KOPT-K1 (cell line): ENCODE measurements around the gene LGALS14.

Experiments
- H3K27ac ChIP-seq: fragments of 200-600 bp; sonication (generic); 2 replicates; pipeline ENCODE4 v1.5.1; 2016; ENCODE audit warnings: antibody characterized with exemption, mild to moderate bottlenecking, low read depth, low read length; ENCODE audit not compliant: poor library complexity, severe bottlenecking
- H3K36me3 ChIP-seq: fragments of 200-600 bp; sonication (generic); 2 replicates; pipeline ENCODE4 v1.5.1; 2017; ENCODE audit warnings: antibody characterized with exemption, mild to moderate bottlenecking, low read length, moderate library complexity; ENCODE audit not compliant: insufficient read depth
- H3K9me3 ChIP-seq: fragments of 200-600 bp; sonication (generic); 2 replicates; pipeline ENCODE4 v1.5.1; 2017; ENCODE audit warnings: antibody characterized with exemption, low read length, mild to moderate bottlenecking; ENCODE audit not compliant: insufficient read depth, poor library complexity, severe bottlenecking

Gene LGALS14

DNA sequence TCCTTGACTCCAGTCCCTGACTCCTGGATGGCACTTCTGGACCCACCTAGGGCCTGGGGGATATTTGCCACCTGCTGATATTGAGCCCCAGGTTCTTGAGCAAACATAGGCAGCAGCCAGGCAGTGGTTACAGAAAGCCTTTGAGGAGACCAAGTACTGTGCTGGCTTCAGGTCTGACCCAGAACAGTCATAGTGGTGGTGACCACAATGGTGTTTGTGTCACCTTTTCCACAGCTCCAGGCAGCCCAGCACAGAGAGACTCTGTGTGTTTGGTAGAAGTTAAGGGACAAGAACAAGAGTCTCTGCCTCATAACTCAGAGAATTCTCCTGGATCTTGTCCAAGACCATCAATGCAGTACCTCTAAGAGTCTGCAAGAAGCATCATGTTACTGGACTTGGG, 48.1 kb downstream of the LGALS14 start:
- Histone ChIP-seq H3K36me3 (no peaks in the 10 kb centered on the region), H3K9me3 (no peaks in the 10 kb centered on the region), H3K27ac (no peak overlapping the region)

DNA sequence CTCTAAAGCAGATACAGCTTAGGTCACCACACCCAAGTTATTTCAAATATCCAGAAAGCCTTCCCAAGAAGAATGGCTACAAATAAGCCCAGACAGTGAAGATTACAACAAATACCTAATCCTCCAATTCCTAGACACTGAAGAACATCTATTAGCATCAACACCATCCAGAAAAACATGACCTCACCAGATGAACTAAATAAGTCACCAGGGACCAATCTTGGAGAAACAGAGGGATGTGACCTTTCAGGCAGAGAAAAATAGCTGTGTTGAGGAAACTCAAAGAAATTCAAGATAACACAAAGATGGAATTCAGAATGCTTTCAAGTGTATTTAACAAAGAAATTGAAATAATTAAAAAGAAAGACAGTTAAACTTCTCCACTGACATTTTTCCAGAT, 48.5 kb downstream of the LGALS14 start:
- H3K36me3 ChIP-seq: no peaks in the 10 kb centered on the region
- H3K9me3 ChIP-seq: no peaks in the 10 kb centered on the region
- no peak overlapping the region for H3K27ac ChIP-seq

DNA sequence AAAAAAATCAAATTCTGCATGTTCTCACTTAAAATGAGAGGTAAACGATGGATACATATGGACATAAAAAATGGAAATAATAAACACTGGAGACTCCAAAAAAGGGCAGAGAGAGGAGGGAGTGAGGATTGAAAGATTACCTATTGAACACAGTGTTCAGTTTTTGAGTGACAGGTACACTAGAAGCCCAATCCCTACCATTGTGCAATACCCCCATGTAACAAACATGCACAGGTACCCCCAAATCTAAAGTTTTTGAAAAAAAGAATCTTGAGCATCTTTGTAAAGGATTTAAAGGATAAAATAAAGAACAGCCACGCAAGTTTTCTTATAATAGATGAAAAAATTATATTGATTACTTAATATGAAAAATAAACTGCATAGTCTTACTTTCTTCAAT, 50.3 kb downstream of the LGALS14 start:
- Histone ChIP-seq H3K27ac (no peak overlapping the region), H3K36me3 (no peaks in the 10 kb centered on the region), H3K9me3 (no peaks in the 10 kb centered on the region)

GRCh38 chr19:39754971-39755370, 50.7 kb downstream of the LGALS14 start:
- Histone ChIP-seq H3K9me3 (no peaks in the 10 kb centered on the region), H3K36me3 (no peaks in the 10 kb centered on the region), H3K27ac (no peak overlapping the region)
